Left ventricle myocardium inferior (tissue), 1 donor: ENCODE data around the gene AHSA1. TPM values are rescaled to one million over a fixed set of nuclear protein-coding genes. Genes with fewer than 3 reads are reported as not detected.
A peak's percentile ranks its signal among the peaks of the same experiment; 100 is the strongest.

Experiments
- DNase-seq: peaks from one replicate; pipeline ENCODE4 v3.0.0-alpha.2; 2020
- H3K27ac ChIP-seq: fragments of 200-600 bp; replicated peaks from 2 replicates; pipeline ENCODE4 v1.8.0; 2021
- H3K27me3 ChIP-seq: fragments of 200-600 bp; 2 replicates; pipeline ENCODE4 v1.8.0; 2021; ENCODE audit warnings: low read depth
- H3K36me3 ChIP-seq: fragments of 200-600 bp; 2 replicates; pipeline ENCODE4 v1.8.0; 2021
- H3K4me1 ChIP-seq: fragments of 200-600 bp; 2 replicates; pipeline ENCODE4 v1.8.0; 2021
- H3K4me3 ChIP-seq: fragments of 200-600 bp; 2 replicates; pipeline ENCODE4 v1.8.0; 2021; ENCODE audit warnings: mild to moderate bottlenecking, moderate library complexity
- H3K9me3 ChIP-seq: fragments of 200-600 bp; replicated peaks from 2 replicates; pipeline ENCODE4 v1.8.0; 2021
- CTCF ChIP-seq: fragments of 200-600 bp; IDR thresholded peaks from 2 replicates; pipeline ENCODE4 v1.8.0; 2021; ENCODE audit warnings: antibody characterized with exemption, mild to moderate bottlenecking, borderline replicate concordance
- intact Hi-C: fragments of 100-400 bp; cut with micrococcal nuclease; formaldehyde crosslinking; loops from one replicate; pipeline ENCODE4 v1.11.0; 2022
- total RNA-seq: library from RNA; stranded (reverse); fragmentation: NEBNext Ultra II Directional; extraction: Animal tissue kit (Norgen Biotek cat#: 25700); gene quantifications from one replicate; pipeline ENCODE4 v1.2.1, GENCODE V29; 2021
- donor health status: DM: no; HTN: yes; CAD: no; lungs with severe emphysema.

Gene AHSA1
- total RNA-seq, 1 donor from 2014 or later, result 183 TPM

DNA sequence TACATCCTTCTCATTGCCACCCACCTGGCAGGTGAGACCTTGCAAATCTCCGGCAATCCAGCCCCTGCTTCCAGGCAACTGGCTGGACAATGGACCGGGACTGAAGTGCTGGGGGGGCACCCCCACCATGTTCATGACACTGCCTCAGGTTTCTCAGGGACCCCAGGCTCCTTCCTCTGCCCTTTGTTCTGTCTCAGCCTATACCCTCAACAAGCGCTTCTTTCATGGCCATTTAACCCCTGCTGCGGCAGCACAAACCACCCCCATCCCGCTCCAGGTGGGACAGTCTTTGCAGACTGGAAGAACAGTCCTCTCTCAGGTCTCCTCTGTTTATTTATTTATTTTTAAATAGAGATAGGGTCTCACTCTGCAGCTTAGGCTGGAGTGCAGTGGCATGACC lies 33.2 kb downstream of the AHSA1 start:
- Histone ChIP-seq H3K4me3 (no peak overlapping the region), H3K27me3 (no peaks in the 10 kb centered on the region), H3K4me1 (no peaks in the 10 kb centered on the region), H3K9me3 (no peaks in the 10 kb centered on the region), H3K36me3 (no peaks in the 10 kb centered on the region), H3K27ac (no peak overlapping the region)
- TF ChIP-seq CTCF, result no peak
- intact Hi-C loops, result no loop called here
- no peak for DNase-seq

- no peak for TF ChIP-seq CTCF
- intact Hi-C loops, result no loop called here
- DNase-seq, result no peak
- Histone ChIP-seq H3K4me1 (peaks cover 17% of the 10 kb centered on the region), H3K4me3 (no peak overlapping the region), H3K27me3 (peaks cover 35% of the 10 kb centered on the region), H3K36me3 (no peaks in the 10 kb centered on the region), H3K27ac (no peak overlapping the region), H3K9me3 (no peaks in the 10 kb centered on the region)
Measured at GRCh38 chr14:77495334-77495733, 37.4 kb downstream of the AHSA1 start.

- intact Hi-C loops, result no loop called here
- TF ChIP-seq CTCF, result no peak
- H3K4me1 ChIP-seq, result peaks cover 17% of the 10 kb centered on the region
- peak; percentile 23 for DNase-seq
- peaks cover 49% of the 10 kb centered on the region for H3K27me3 ChIP-seq
- no peak within 1 kb of the TSS for H3K27ac ChIP-seq
- H3K9me3 ChIP-seq, result peaks cover 5% of the 10 kb centered on the region
- H3K36me3 ChIP-seq, result peaks cover 2% of the 10 kb centered on the region
- H3K4me3 ChIP-seq, result peak within 1 kb of the TSS; percentile 69
Measured at GRCh38 chr14:77498120-77498979, 40.5 kb downstream of the AHSA1 start, which contains the start of gene ISM2. Gene ISM2 (minus strand): TSS chr14:77498816. CDS start chr14:77498793, 23 bp downstream.

DNA sequence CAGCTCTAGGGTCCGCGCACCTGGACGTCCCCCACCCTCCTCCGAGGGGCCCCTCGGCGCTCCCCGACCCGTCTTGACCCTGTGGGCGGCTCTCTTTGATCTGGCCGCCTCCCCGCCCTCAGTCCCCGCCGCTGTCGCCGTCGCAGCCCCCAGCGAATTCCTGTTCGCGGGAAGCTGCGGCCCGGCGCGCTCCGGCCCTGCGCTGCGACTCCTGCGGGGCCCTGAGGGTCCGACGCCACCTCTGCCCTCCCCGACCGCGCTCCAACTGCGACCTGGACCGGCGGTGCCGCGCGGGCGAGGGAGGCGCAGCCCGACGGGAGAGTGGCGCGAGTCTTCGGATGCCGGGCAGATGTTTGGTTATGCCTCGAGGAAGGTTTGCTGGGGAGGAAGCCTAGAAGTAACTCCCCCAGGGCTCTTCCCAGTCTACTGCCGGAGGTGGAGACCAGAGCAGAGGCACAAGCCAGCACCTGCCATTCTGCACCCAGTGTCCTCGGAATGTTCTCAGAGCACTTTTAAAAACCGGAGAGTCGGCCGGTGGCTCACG lies 41.2 kb downstream of the AHSA1 start:
- H3K36me3 ChIP-seq, result peaks cover 5% of the 10 kb centered on the region
- H3K27me3 ChIP-seq, result peaks cover 49% of the 10 kb centered on the region
- peak overlapping the region; percentile 69 for H3K4me3 ChIP-seq
- no peak overlapping the region for H3K27ac ChIP-seq
- no peak for DNase-seq
- intact Hi-C loops, result no loop called here
- peaks cover 12% of the 10 kb centered on the region for H3K9me3 ChIP-seq
- peaks cover 17% of the 10 kb centered on the region for H3K4me1 ChIP-seq
- no peak for TF ChIP-seq CTCF

DNA sequence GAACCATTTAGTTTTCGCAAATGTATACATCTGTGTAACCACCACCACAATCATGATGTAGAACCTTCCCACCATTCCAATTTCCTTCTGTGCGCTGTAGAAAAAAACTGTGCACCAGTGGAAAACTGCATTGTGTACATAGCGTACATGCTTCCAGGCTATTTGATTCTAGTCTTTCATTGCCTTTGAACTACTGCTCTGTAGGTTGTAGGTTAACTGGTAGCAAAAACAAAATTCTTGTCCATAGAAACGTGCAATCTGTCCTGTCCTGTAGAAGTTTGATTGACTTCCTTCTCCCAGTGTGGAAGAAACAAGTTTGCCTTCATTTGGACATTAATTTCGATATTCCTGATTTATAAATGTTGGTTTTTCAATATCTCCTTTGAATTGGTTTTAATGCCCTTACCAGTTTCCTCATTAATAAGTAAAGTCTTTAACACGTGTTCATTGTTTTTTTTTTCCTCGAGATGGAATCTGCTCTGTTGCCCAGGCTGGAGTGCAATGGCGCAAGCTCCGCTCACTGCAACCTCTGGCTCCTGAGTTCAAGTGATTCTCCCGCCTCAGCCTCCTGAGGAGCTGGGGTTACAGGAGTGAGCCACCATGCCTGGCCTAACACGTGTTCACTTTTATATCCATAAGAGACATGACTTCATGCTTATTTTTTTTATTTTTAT lies 44.4 kb downstream of the AHSA1 start:
- Histone ChIP-seq H3K4me3 (no peak overlapping the region), H3K27me3 (peaks cover 43% of the 10 kb centered on the region), H3K9me3 (peaks cover 15% of the 10 kb centered on the region), H3K4me1 (peaks cover 17% of the 10 kb centered on the region), H3K36me3 (peaks cover 9% of the 10 kb centered on the region), H3K27ac (no peak overlapping the region)
- TF ChIP-seq CTCF, result no peak
- DNase-seq, result no peak
- intact Hi-C loops, result no loop called here
